Neutrophil (primary cell): ENCODE measurements around the gene DOK7.

Source experiments
- H3K27ac ChIP-seq: fragments of 200-600 bp; sonication (generic); 2 replicates; pipeline ENCODE4 v1.5.1; 2016; ENCODE audit warnings: mild to moderate bottlenecking, moderate library complexity
- H3K27me3 ChIP-seq: fragments of 200-600 bp; sonication (generic); 2 replicates; pipeline ENCODE4 v1.6.0; 2016; ENCODE audit warnings: mild to moderate bottlenecking
- H3K36me3 ChIP-seq: fragments of 200-600 bp; sonication (generic); 2 replicates; pipeline ENCODE4 v1.5.1; 2017
- H3K4me1 ChIP-seq, 2 experiments: fragments of 200-600 bp in 1 of 2; sonication (generic) in 1 of 2; 1 replicate in 1 of 2; 2 replicates in 1 of 2; pipeline versions ENCODE4 v1.5.1 to v1.6.1; 2013 to 2016; ENCODE audit warnings: low read depth in 1 of 2, low read length in 1 of 2, mild to moderate bottlenecking in 1 of 2, moderate library complexity in 1 of 2; ENCODE audit not compliant: control insufficient read depth in 1 of 2, insufficient read depth in 1 of 2
- H3K4me3 ChIP-seq, 2 experiments: fragments of 200-600 bp in 1 of 2; sonication (generic) in 1 of 2; 1 replicate in 1 of 2; 2 replicates in 1 of 2; pipeline ENCODE4 v1.5.1; 2013 to 2016; ENCODE audit warnings: low read depth in 1 of 2, low read length in 1 of 2, mild to moderate bottlenecking in 1 of 2, moderate library complexity in 1 of 2
- H3K9me3 ChIP-seq: fragments of 200-600 bp; sonication (generic); 2 replicates; pipeline ENCODE4 v1.5.1; 2016
- CTCF ChIP-seq: fragments of 200-600 bp; sonication (generic); IDR thresholded peaks from 2 replicates; pipeline ENCODE4 v1.5.1; 2016; ENCODE audit warnings: antibody characterized with exemption

Gene DOK7

GRCh38 chr4:3520796-3521600, 57.9 kb downstream of the DOK7 start:
- TF ChIP-seq CTCF: no peak
- H3K27me3 ChIP-seq: no peaks in the 10 kb centered on the region
- H3K36me3 ChIP-seq: peaks cover 100% of the 10 kb centered on the region
- no peak overlapping the region for H3K4me3 ChIP-seq
- no peak overlapping the region for H3K27ac ChIP-seq
- no peaks in the 10 kb centered on the region for H3K9me3 ChIP-seq
- no peaks in the 10 kb centered on the region for H3K4me1 ChIP-seq

GRCh38 chr4:3521621-3522325, 58.7 kb downstream of the DOK7 start:
- no peaks in the 10 kb centered on the region for H3K4me1 ChIP-seq
- no peaks in the 10 kb centered on the region for H3K9me3 ChIP-seq
- H3K4me3 ChIP-seq: no peak overlapping the region
- no peak for TF ChIP-seq CTCF
- no peaks in the 10 kb centered on the region for H3K27me3 ChIP-seq
- no peak overlapping the region for H3K27ac ChIP-seq
- H3K36me3 ChIP-seq: peaks cover 100% of the 10 kb centered on the region

GRCh38 chr4:3522326-3522640, 59.2 kb downstream of the DOK7 start:
- H3K4me3 ChIP-seq: no peak overlapping the region
- H3K27ac ChIP-seq: no peak overlapping the region
- H3K36me3 ChIP-seq: peaks cover 99% of the 10 kb centered on the region
- no peaks in the 10 kb centered on the region for H3K4me1 ChIP-seq
- no peaks in the 10 kb centered on the region for H3K9me3 ChIP-seq
- H3K27me3 ChIP-seq: no peaks in the 10 kb centered on the region
- no peak for TF ChIP-seq CTCF

GRCh38 chr4:3522651-3523050, 59.5 kb downstream of the DOK7 start:
- no peak overlapping the region for H3K27ac ChIP-seq
- peaks cover 99% of the 10 kb centered on the region for H3K36me3 ChIP-seq
- H3K4me1 ChIP-seq: no peaks in the 10 kb centered on the region
- H3K4me3 ChIP-seq: no peak overlapping the region
- TF ChIP-seq CTCF: no peak
- H3K27me3 ChIP-seq: no peaks in the 10 kb centered on the region
- no peaks in the 10 kb centered on the region for H3K9me3 ChIP-seq

GRCh38 chr4:3523146-3523627, 60.1 kb downstream of the DOK7 start:
- no peak overlapping the region for H3K4me3 ChIP-seq
- no peak overlapping the region for H3K27ac ChIP-seq
- no peaks in the 10 kb centered on the region for H3K4me1 ChIP-seq
- peaks cover 99% of the 10 kb centered on the region for H3K36me3 ChIP-seq
- H3K9me3 ChIP-seq: no peaks in the 10 kb centered on the region
- TF ChIP-seq CTCF: no peak
- no peaks in the 10 kb centered on the region for H3K27me3 ChIP-seq
